Loucy (cell line): Measurements from ENCODE around the gene RAB19.

Experiments
- H2AFZ ChIP-seq: fragments of 200-600 bp; sonication (generic); 2 replicates; pipeline ENCODE4 v1.6.0; 2016; ENCODE audit warnings: antibody characterized with exemption, mild to moderate bottlenecking, low read length, moderate library complexity
- H3F3A ChIP-seq: fragments of 200-600 bp; 2 replicates; pipeline ENCODE4 v1.6.0; 2016; ENCODE audit warnings: antibody characterized with exemption, low read depth, mild to moderate bottlenecking
- H3K27me3 ChIP-seq: fragments of 200-600 bp; sonication (generic); 2 replicates; pipeline ENCODE4 v1.6.1; 2014; ENCODE audit warnings: low read length, mild to moderate bottlenecking; ENCODE audit not compliant: insufficient read depth, poor library complexity, severe bottlenecking
- H3K36me3 ChIP-seq: fragments of 200-600 bp; sonication (generic); 2 replicates; pipeline ENCODE4 v1.6.1; 2016; ENCODE audit warnings: low read length; ENCODE audit not compliant: insufficient read depth
- H3K4me1 ChIP-seq: fragments of 200-600 bp; sonication (generic); 2 replicates; pipeline ENCODE4 v1.5.1; 2014; ENCODE audit warnings: low read length, mild to moderate bottlenecking; ENCODE audit not compliant: insufficient read depth, poor library complexity, severe bottlenecking
- H3K4me2 ChIP-seq: fragments of 200-600 bp; sonication (generic); 2 replicates; pipeline ENCODE4 v1.6.0; 2014; ENCODE audit warnings: antibody characterized with exemption, low read length, low read depth, mild to moderate bottlenecking; ENCODE audit not compliant: poor library complexity, severe bottlenecking
- H3K4me3 ChIP-seq: fragments of 200-600 bp; sonication (generic); 2 replicates; pipeline ENCODE4 v1.5.1; 2014; ENCODE audit warnings: low read length, mild to moderate bottlenecking, mixed read lengths; ENCODE audit not compliant: poor library complexity, severe bottlenecking
- H3K79me2 ChIP-seq: fragments of 200-600 bp; sonication (generic); 2 replicates; pipeline ENCODE4 v1.6.1; 2014; ENCODE audit warnings: low read length; ENCODE audit not compliant: insufficient read depth
- H3K9ac ChIP-seq: fragments of 200-600 bp; sonication (generic); 2 replicates; pipeline ENCODE4 v1.6.0; 2014; ENCODE audit warnings: mild to moderate bottlenecking, low read depth, low read length, moderate library complexity; ENCODE audit not compliant: poor library complexity, severe bottlenecking
- H3K9me2 ChIP-seq: fragments of 200-600 bp; sonication (generic); replicated peaks from 2 replicates; pipeline ENCODE4 v1.6.1; 2016; ENCODE audit warnings: low read depth, low read length, mixed read lengths
- H3K9me3 ChIP-seq: fragments of 200-600 bp; sonication (generic); 2 replicates; pipeline ENCODE4 v1.6.1; 2014; ENCODE audit warnings: mild to moderate bottlenecking, antibody characterized with exemption, low read length, low read depth; ENCODE audit not compliant: insufficient read depth
- H4K20me1 ChIP-seq: fragments of 200-600 bp; sonication (generic); 2 replicates; pipeline ENCODE4 v1.6.0; 2014; ENCODE audit warnings: antibody characterized with exemption, low read length, mild to moderate bottlenecking; ENCODE audit not compliant: insufficient read depth, poor library complexity, severe bottlenecking
- EZH2phosphoT487 ChIP-seq: fragments of 200-600 bp; IDR thresholded peaks from 2 replicates; pipeline ENCODE4 v1.6.1; 2018; ENCODE audit warnings: antibody characterized with exemption, mild to moderate bottlenecking, moderate library complexity, borderline replicate concordance
- TF ChIP-seq, protein P1 (sequence below): fragments of 200-600 bp; sonication (generic); conservative IDR thresholded peaks from 2 replicates; pipeline ENCODE4 v1.5.1; 2014; ENCODE audit warnings: mild to moderate bottlenecking, antibody characterized with exemption, low read length

Gene RAB19

DNA sequence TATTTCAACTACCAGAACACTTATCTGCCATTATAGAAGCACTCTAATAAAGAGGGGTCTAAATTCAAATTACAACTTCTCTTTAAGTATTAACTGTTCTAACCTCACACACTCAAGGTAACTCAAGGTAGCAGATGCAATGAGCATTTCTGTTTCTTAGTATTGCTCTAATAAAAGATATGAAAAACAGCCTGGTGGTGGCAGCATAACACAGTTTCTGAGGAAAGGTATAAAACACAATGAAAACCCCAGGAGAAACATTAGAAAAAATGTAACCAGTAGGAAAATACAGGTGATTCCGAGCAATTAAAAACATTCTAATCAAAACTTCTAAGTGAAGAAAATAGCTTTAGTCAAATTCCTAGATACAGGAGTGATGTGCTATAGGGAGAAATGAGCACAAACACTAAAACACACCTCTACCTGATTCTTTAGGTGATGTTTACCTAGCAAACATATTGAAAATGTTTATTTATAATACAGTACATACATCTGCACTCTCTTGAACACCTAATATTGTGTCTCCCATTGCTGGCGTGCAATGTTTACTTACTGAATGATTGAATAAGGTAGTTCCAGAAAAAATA is 72.0 kb downstream of the RAB19 start:
- Histone ChIP-seq H4K20me1 (peaks cover 72% of the 10 kb centered on the region), H3K9ac (peak overlapping the region; percentile 28), H3K4me2 (peak overlapping the region; percentile 100)

DNA sequence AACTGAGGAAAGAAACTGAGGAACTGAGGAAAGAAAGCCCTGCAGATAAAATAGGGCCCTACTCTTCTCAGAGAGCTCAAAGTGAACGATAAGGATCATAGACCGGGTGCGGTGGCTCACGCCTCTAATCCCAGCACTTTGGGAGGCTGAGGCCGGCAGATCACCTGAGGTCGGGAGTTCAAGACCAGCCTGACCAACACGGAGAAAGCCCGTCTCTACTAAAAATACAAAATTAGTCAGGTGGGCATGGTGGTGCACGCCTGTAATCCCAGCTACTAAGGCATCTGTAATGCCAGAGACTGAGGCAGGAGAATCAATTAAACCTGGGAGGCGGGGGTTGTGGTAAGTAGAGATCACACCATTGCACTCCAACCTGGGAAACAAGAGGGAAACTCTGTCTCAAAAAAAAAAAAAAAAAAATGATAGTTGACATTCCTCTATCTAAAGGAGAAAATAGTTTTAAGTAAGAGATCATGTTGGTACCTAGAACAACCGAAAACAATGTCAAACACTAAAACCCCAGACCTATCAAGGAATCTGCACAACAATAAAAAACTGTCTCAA is 72.9 kb downstream of the RAB19 start:
- Histone ChIP-seq H3K4me1 (peaks cover 32% of the 10 kb centered on the region), H3K4me2 (peak overlapping the region; percentile 100), H3K36me3 (peaks cover 1% of the 10 kb centered on the region; the same call in 1 of the 2 replicates), H3K9me3 (no peaks in the 10 kb centered on the region), H3K9me2 (no peaks in the 10 kb centered on the region), H3K4me3 (peak overlapping the region; percentile 95), H3K79me2 (peaks cover 73% of the 10 kb centered on the region), H3K27me3 (no peaks in the 10 kb centered on the region), H4K20me1 (peaks cover 65% of the 10 kb centered on the region), H3F3A (no peaks in the 10 kb centered on the region), H2AFZ (no peak overlapping the region), H3K9ac (peak overlapping the region; percentile 89)
- TF ChIP-seq EZH2phosphoT487, result no peak
- TF ChIP-seq, protein P1, sequence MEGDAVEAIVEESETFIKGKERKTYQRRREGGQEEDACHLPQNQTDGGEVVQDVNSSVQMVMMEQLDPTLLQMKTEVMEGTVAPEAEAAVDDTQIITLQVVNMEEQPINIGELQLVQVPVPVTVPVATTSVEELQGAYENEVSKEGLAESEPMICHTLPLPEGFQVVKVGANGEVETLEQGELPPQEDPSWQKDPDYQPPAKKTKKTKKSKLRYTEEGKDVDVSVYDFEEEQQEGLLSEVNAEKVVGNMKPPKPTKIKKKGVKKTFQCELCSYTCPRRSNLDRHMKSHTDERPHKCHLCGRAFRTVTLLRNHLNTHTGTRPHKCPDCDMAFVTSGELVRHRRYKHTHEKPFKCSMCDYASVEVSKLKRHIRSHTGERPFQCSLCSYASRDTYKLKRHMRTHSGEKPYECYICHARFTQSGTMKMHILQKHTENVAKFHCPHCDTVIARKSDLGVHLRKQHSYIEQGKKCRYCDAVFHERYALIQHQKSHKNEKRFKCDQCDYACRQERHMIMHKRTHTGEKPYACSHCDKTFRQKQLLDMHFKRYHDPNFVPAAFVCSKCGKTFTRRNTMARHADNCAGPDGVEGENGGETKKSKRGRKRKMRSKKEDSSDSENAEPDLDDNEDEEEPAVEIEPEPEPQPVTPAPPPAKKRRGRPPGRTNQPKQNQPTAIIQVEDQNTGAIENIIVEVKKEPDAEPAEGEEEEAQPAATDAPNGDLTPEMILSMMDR, result no peak

More for the DNA sequence above, 72.0 kb downstream of the RAB19 start:
- no peaks in the 10 kb centered on the region for H3F3A ChIP-seq
- peaks cover 9% of the 10 kb centered on the region; the same call in 1 of the 2 replicates for H3K36me3 ChIP-seq
- H3K79me2 ChIP-seq, result peaks cover 83% of the 10 kb centered on the region
- peaks cover 32% of the 10 kb centered on the region for H3K4me1 ChIP-seq
- H3K9me2 ChIP-seq, result no peaks in the 10 kb centered on the region
- no peaks in the 10 kb centered on the region for H3K27me3 ChIP-seq
- TF ChIP-seq, protein P1, result peak; percentile 76
- no peak for TF ChIP-seq EZH2phosphoT487
- H3K4me3 ChIP-seq, result peak overlapping the region; percentile 95
- H3K9me3 ChIP-seq, result no peaks in the 10 kb centered on the region
- no peak overlapping the region for H2AFZ ChIP-seq
